Lower leg skin (tissue), 4 donors: ENCODE data around the gene KCNJ14. TPM values are rescaled to one million over a fixed set of nuclear protein-coding genes. Genes with fewer than 3 reads are reported as not detected.
A peak's percentile ranks its signal among the peaks of the same experiment; 100 is the strongest.
"Not testable (repeated sequence)": the region's sequence is repeated elsewhere in the genome, so short reads cannot be mapped to it uniquely, and the experiment has no call there.

Source experiments
- DNase-seq, 2 donors: peaks; one replicate each; pipeline ENCODE4 v3.0.0-alpha.2; 2019; ENCODE audit warnings: low spot score in 2 of 2
- H3K4me3 ChIP-seq: fragments of 200-600 bp; sonication (generic); 2 replicates; pipeline ENCODE4 v1.5.1; 2017; ENCODE audit warnings: mild to moderate bottlenecking, low read depth; ENCODE audit not compliant: poor library complexity, severe bottlenecking
- CTCF ChIP-seq, 3 donors: fragments of 450-650 bp; IDR thresholded peaks; one replicate each; pipeline ENCODE4 v1.5.1; 2016; ENCODE audit warnings: antibody characterized with exemption in 3 of 3, mild to moderate bottlenecking in 3 of 3, moderate library complexity in 2 of 3
- POLR2A ChIP-seq, 2 donors: fragments of 450-650 bp; IDR thresholded peaks; one replicate each; pipeline ENCODE4 v1.6.1; 2016 to 2017; ENCODE audit warnings: antibody characterized with exemption in 2 of 2, mild to moderate bottlenecking in 1 of 2, moderate library complexity in 1 of 2
- WGBS, 2 donors: methylation state at CpG; one replicate each; pipeline ENCODE4 v1.1.5; 2018; 5-methylcytosine and 5-hydroxymethylcytosine counted together
- intact Hi-C: fragments of 100-400 bp; cut with DNase I; formaldehyde crosslinking; loops from one replicate; pipeline ENCODE4 v1.15.0; 2023; ENCODE audit warnings: low total_unique reads
- total RNA-seq, 4 donors: library from RNA; depleted of rRNA; stranded (reverse); fragments of >200 nt; gene quantifications; one replicate each; pipeline ENCODE4 v1.1.0, GENCODE V29; 2016

KCNJ14 gene
- total RNA-seq, 4 donors from 2014 or later, result 0.86 to 4.7 (median 1.4) TPM

GRCh38 chr19:48487948-48488347 lies 32.6 kb downstream of the KCNJ14 start:
- intact Hi-C loops, result no loop called here
- TF ChIP-seq POLR2A (IDR thresholded peaks at IDR 0.05) (no peak), CTCF (IDR thresholded peaks at IDR 0.05) (no peak)
- no peak overlapping the region for H3K4me3 ChIP-seq
- DNase-seq, result peak; percentile 74 to 93
- 46 to 60% methylated on average over 8 of the region's 8 CpGs for WGBS, 2 donors

- intact Hi-C loops, H3K4me3 ChIP-seq, DNase-seq: not testable (repeated sequence)
- 62 to 71% methylated on average over 7 of the region's 7 CpGs for WGBS, 2 donors
Observed at GRCh38 chr19:48488478-48488877, 33.1 kb downstream of the KCNJ14 start.

GRCh38 chr19:48489608-48490216 lies 34.3 kb downstream of the KCNJ14 start:
- WGBS, 2 donors, result 25% methylated on average over 19 of the region's 19 CpGs
- no peak overlapping the region for H3K4me3 ChIP-seq
- DNase-seq, result peak in 1 of 2 donors; percentile 95
- peak in 1 of 3 donors; percentile 73 for TF ChIP-seq CTCF (IDR thresholded peaks at IDR 0.05)
- no peak for TF ChIP-seq POLR2A (IDR thresholded peaks at IDR 0.05)
- intact Hi-C loops, result no loop called here

- H3K4me3 ChIP-seq, result no peak overlapping the region
- 8 to 15% methylated on average over 31 to 40 of the region's 50 CpGs for WGBS, 2 donors
- TF ChIP-seq CTCF (IDR thresholded peaks at IDR 0.05) (no peak), POLR2A (IDR thresholded peaks at IDR 0.05) (no peak)
- intact Hi-C loops, result no loop called here
- DNase-seq, result no peak
Observed at GRCh38 chr19:48490981-48491792, 35.8 kb downstream of the KCNJ14 start.

- H3K4me3 ChIP-seq, result no peak overlapping the region
- DNase-seq, result no peak
- 32 to 34% methylated on average over 10 of the region's 10 CpGs for WGBS, 2 donors
- TF ChIP-seq CTCF (IDR thresholded peaks at IDR 0.05) (no peak), POLR2A (IDR thresholded peaks at IDR 0.05) (no peak)
- intact Hi-C loops, result no loop called here
Observed at GRCh38 chr19:48491793-48492123, 36.4 kb downstream of the KCNJ14 start.

GRCh38 chr19:48492925-48493717 lies 37.7 kb downstream of the KCNJ14 start:
- intact Hi-C loops, result no loop called here
- WGBS, 2 donors, result 2 to 3% methylated on average over 24 to 38 of the region's 47 CpGs
- no peak for TF ChIP-seq POLR2A (IDR thresholded peaks at IDR 0.05)
- TF ChIP-seq CTCF (IDR thresholded peaks at IDR 0.05), result no peak
- DNase-seq, result peak; percentile 96 to 99
- peak overlapping the region; percentile 33 for H3K4me3 ChIP-seq
